ENCODE results near the gene CH25H. TPM values are rescaled to one million over a fixed set of nuclear protein-coding genes. Genes with fewer than 3 reads are reported as not detected.
A peak's percentile ranks its signal among the peaks of the same experiment; 100 is the strongest.

CH25H gene
- total and polyA plus RNA-seq, 8 donors: 1.7 to 26.3 (median 5.3) TPM; not detected in 2

DNA sequence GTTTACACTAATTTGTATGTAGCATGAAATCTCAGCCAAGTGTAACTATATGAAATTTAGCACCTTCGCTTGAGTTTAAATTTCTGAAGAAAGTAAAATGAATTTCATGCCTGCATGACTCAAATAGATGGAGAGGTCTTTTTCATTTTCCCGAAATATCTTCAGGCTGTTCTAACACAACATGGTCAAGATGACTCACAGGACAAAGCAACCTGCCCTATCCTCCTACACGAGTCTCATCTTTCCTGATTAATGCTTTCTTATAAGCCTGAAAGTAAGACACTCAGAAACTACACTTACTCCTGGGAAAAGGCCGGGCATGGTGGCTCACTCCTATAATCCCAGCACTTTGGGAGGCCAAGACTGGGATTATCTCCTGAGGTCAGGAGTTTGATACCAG is 41.2 kb downstream of the CH25H start:
- TF ChIP-seq POLR2A (IDR thresholded peaks at IDR 0.05): no peak
- TF ChIP-seq EP300 (IDR thresholded peaks at IDR 0.05): no peak
- TF ChIP-seq, protein P1, sequence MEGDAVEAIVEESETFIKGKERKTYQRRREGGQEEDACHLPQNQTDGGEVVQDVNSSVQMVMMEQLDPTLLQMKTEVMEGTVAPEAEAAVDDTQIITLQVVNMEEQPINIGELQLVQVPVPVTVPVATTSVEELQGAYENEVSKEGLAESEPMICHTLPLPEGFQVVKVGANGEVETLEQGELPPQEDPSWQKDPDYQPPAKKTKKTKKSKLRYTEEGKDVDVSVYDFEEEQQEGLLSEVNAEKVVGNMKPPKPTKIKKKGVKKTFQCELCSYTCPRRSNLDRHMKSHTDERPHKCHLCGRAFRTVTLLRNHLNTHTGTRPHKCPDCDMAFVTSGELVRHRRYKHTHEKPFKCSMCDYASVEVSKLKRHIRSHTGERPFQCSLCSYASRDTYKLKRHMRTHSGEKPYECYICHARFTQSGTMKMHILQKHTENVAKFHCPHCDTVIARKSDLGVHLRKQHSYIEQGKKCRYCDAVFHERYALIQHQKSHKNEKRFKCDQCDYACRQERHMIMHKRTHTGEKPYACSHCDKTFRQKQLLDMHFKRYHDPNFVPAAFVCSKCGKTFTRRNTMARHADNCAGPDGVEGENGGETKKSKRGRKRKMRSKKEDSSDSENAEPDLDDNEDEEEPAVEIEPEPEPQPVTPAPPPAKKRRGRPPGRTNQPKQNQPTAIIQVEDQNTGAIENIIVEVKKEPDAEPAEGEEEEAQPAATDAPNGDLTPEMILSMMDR (IDR thresholded peaks at IDR 0.05): no peak
- no peak for TF ChIP-seq POLR2AphosphoS5 (IDR thresholded peaks at IDR 0.05)
- H3K27ac ChIP-seq: no peak overlapping the region
- H3K4me1 ChIP-seq: peaks cover 0 to 6% (median 0%) of the 10 kb centered on the region in 4 donors
- H3K9me3 ChIP-seq: no peaks in the 10 kb centered on the region
- H3K27me3 ChIP-seq: no peaks in the 10 kb centered on the region
- intact Hi-C loops (cut with DNase I; ENCODE audit: low total_unique reads): no loop called here
- 73 to 88% (median 86%) methylated on average over 4 of the region's 4 CpGs for WGBS, 5 donors
- DNase-seq: no peak
- H3K4me3 ChIP-seq: no peak overlapping the region
- H3K36me3 ChIP-seq: no peaks in the 10 kb centered on the region

DNA sequence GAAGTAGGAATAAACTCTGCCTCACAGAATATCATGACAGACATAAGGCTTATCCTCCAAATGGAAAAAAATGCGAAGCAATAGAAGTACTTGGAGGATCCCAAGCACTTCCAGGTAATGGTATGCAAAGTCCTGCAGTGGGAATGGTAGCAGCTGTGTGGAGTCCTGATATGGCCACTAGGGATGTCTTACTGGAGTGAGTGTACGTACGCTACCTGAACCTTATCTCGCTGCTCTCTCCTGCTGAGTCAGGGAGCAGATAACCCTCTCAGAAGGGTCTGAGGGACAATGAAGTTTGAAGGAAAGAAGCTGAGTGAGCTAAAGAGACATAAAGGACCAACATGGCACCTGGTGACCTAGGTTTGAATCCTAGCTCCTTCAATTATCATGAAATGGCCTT is 42.2 kb downstream of the CH25H start:
- TF ChIP-seq POLR2AphosphoS5 (IDR thresholded peaks at IDR 0.05) (no peak), POLR2A (IDR thresholded peaks at IDR 0.05) (no peak), EP300 (IDR thresholded peaks at IDR 0.05) (no peak)
- TF ChIP-seq, protein P1 (IDR thresholded peaks at IDR 0.05): no peak
- Histone ChIP-seq H3K4me3 (no peak overlapping the region), H3K27ac (no peak overlapping the region), H3K36me3 (no peaks in the 10 kb centered on the region), H3K4me1 (peaks cover 0 to 6% (median 0%) of the 10 kb centered on the region in 4 donors), H3K9me3 (no peaks in the 10 kb centered on the region), H3K27me3 (no peaks in the 10 kb centered on the region)
- no peak for DNase-seq
- WGBS, 5 donors: 44 to 84% (median 63%) methylated on average over 4 of the region's 4 CpGs
- intact Hi-C loops (cut with DNase I; ENCODE audit: low total_unique reads): no loop called here

DNA sequence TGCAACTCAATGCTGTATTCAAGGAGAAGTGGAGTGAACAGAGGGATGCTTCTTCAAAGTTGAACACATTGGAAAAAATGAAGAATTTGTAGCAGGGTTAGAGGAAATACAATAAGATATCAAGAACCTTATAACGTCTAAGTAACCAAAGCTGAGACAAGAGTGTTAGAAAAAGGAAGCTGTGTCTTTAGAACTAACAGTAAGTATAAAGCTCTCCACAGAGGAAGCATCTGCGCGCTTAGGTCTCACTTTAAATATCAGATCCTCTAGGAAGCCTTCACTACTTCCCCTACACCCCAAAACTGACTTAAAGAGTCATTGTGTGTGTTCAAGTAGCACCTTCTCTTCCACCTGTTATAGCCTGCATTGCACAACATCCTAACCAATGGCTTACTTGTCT is 43.0 kb downstream of the CH25H start:
- intact Hi-C loops (cut with DNase I; ENCODE audit: low total_unique reads): no loop called here
- H3K36me3 ChIP-seq: no peaks in the 10 kb centered on the region
- H3K4me3 ChIP-seq: no peak overlapping the region
- no peak for DNase-seq
- no peak overlapping the region for H3K27ac ChIP-seq
- TF ChIP-seq EP300 (IDR thresholded peaks at IDR 0.05) (no peak), POLR2A (IDR thresholded peaks at IDR 0.05) (no peak)
- no peaks in the 10 kb centered on the region for H3K9me3 ChIP-seq
- peaks cover 0 to 6% (median 0%) of the 10 kb centered on the region in 4 donors for H3K4me1 ChIP-seq
- H3K27me3 ChIP-seq: no peaks in the 10 kb centered on the region
- WGBS, 5 donors: 57 to 72% (median 70%) methylated on average over 3 of the region's 3 CpGs

DNA sequence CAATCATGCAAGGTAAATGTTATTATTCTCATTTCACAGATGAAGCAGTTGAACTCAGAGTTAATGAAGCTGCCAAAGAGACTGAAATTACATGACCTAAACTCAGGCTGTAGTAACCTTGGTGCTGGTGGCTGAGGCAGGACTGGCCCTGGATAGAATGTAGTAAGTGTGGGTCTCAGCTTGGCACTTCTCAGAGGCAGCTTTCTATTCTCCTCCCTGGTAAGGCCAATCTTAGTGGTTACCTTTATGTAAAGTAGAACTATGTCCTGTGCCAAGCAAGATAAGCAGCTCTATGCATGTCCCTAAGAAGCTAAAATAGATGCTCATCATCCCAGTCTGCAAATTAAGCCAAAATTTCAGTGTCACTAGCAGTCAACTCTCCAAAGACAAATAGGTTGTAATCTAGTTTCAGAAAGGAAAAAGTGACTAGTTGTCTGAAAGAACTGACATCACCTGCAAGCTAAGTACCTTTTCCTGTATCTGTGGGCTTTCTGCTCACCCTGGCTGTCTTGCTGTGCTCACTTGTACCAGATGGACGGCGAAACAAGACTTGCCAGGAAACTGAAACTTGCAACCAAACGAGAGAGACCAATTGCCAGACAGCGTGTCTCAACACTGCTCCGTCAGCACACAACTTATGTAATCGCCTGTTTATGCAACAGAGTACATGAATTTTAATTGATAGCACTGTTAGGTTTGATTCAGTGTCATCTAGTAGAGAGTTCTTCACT is 43.7 kb downstream of the CH25H start:
- Histone ChIP-seq H3K27me3 (no peaks in the 10 kb centered on the region), H3K27ac (peak overlapping the region in 1 of 5 donors; percentile 34), H3K36me3 (no peaks in the 10 kb centered on the region), H3K4me3 (no peak overlapping the region), H3K4me1 (peaks cover 0 to 6% (median 0%) of the 10 kb centered on the region in 4 donors), H3K9me3 (no peaks in the 10 kb centered on the region)
- intact Hi-C loops (cut with DNase I; ENCODE audit: low total_unique reads): no loop called here
- peak; percentile 27 to 35 for DNase-seq
- 45 to 61% (median 57%) methylated on average over 6 of the region's 6 CpGs for WGBS, 5 donors
- TF ChIP-seq, protein P1 (IDR thresholded peaks at IDR 0.05): no peak
- TF ChIP-seq POLR2A (IDR thresholded peaks at IDR 0.05): no peak
- no peak for TF ChIP-seq EP300 (IDR thresholded peaks at IDR 0.05)
- TF ChIP-seq POLR2AphosphoS5 (IDR thresholded peaks at IDR 0.05): peak in 2 of 3 donors; percentile 49 to 54

DNA sequence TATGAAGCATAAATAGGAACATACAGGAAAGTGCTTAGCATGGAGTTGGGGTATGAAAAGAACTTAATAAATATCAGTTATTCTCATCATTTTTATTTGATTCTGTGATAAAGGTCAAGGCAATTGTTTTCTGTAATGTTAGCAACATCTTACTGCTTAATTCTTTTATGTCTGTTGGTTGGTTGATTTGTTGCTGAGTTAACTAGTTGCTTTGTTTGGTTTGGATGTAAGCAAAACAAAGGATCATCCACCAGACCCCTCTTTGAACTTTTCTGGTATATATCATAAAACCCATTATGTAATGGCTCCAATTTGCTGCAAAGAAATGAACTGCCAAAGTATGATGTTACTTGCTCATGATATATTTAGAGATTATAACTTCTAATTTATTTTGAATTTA is 44.5 kb downstream of the CH25H start:
- Histone ChIP-seq H3K9me3 (no peaks in the 10 kb centered on the region), H3K4me3 (no peak overlapping the region), H3K36me3 (no peaks in the 10 kb centered on the region), H3K27ac (no peak overlapping the region), H3K4me1 (peaks cover 0 to 6% (median 0%) of the 10 kb centered on the region in 4 donors), H3K27me3 (no peaks in the 10 kb centered on the region)
- TF ChIP-seq POLR2AphosphoS5 (IDR thresholded peaks at IDR 0.05) (no peak), POLR2A (IDR thresholded peaks at IDR 0.05) (no peak), EP300 (IDR thresholded peaks at IDR 0.05) (no peak)
- TF ChIP-seq, protein P1 (IDR thresholded peaks at IDR 0.05): no peak
- DNase-seq: no peak
- intact Hi-C loops (cut with DNase I; ENCODE audit: low total_unique reads): no loop called here
